SK-N-SH treated with all-trans-retinoic acid at 6 μM for 48 hours (cell line): ENCODE results near the gene KIAA1210.

Experiments used
- ATAC-seq: fragments of 200-7000 bp; cut with Tn5 transposase; 3 replicates; pipeline ENCODE4 v1.9.1; 2020; ENCODE audit warnings: mild to moderate bottlenecking, moderate library complexity
- ARNTL ChIP-seq: fragments of 450-650 bp; formaldehyde crosslinking; IDR thresholded peaks from 2 replicates; pipeline ENCODE4 v1.5.0; 2020; ENCODE audit warnings: low read depth, mild to moderate bottlenecking, moderate library complexity, borderline replicate concordance
- BACH2 ChIP-seq: fragments of 250-450 bp; sonication (Bioruptor Pico); IDR thresholded peaks from 2 replicates; pipeline ENCODE4 v1.9.0; 2021; ENCODE audit warnings: mild to moderate bottlenecking, borderline replicate concordance
- CREB5 ChIP-seq: fragments of 250-450 bp; sonication (Bioruptor Pico); IDR thresholded peaks from 2 replicates; pipeline ENCODE4 v1.5.1; 2020; ENCODE audit warnings: low read depth, mild to moderate bottlenecking, moderate library complexity
- CSRNP3 ChIP-seq: fragments of 250-450 bp; sonication (Bioruptor Pico); IDR thresholded peaks from 2 replicates; pipeline ENCODE4 v1.5.1; 2021; ENCODE audit warnings: mild to moderate bottlenecking, moderate library complexity
- ESRRG ChIP-seq: fragments of 250-450 bp; sonication (Bioruptor Pico); IDR thresholded peaks from 2 replicates; pipeline ENCODE4 v1.6.1; 2021; ENCODE audit warnings: mild to moderate bottlenecking
- GLIS3 ChIP-seq: fragments of 250-450 bp; sonication (Bioruptor Pico); IDR thresholded peaks from 2 replicates; pipeline ENCODE4 v1.5.0; 2020; ENCODE audit warnings: mild to moderate bottlenecking, moderate library complexity
- ISL1 ChIP-seq: fragments of 250-450 bp; sonication (Bioruptor Pico); IDR thresholded peaks from 2 replicates; pipeline ENCODE4 v2.1.2; 2022; ENCODE audit warnings: mild to moderate bottlenecking, moderate library complexity
- PATZ1 ChIP-seq: fragments of 250-450 bp; sonication (Bioruptor Pico); IDR thresholded peaks from 2 replicates; pipeline ENCODE4 v1.8.0; 2020; ENCODE audit warnings: mild to moderate bottlenecking, moderate library complexity, borderline replicate concordance
- POU6F1 ChIP-seq: fragments of 250-450 bp; sonication (Bioruptor Pico); IDR thresholded peaks from 2 replicates; pipeline ENCODE4 v1.8.0; 2021; ENCODE audit warnings: low read depth, mild to moderate bottlenecking, moderate library complexity, borderline replicate concordance
- PPARA ChIP-seq: fragments of 250-450 bp; sonication (Bioruptor Pico); IDR thresholded peaks from 2 replicates; pipeline ENCODE4 v1.5.0; 2020; ENCODE audit warnings: mild to moderate bottlenecking, borderline replicate concordance
- SNAI2 ChIP-seq: fragments of 250-450 bp; sonication (Bioruptor Pico); IDR thresholded peaks from 2 replicates; pipeline ENCODE4 v1.5.0; 2020; ENCODE audit warnings: mild to moderate bottlenecking, moderate library complexity
- TCF4 ChIP-seq: fragments of 250-450 bp; sonication (Bioruptor Pico); IDR thresholded peaks from 2 replicates; pipeline ENCODE4 v1.8.0; 2021; ENCODE audit warnings: mild to moderate bottlenecking, moderate library complexity, borderline replicate concordance
- TOX ChIP-seq: fragments of 250-450 bp; sonication (Bioruptor Pico); IDR thresholded peaks from 2 replicates; pipeline ENCODE4 v1.8.0; 2021; ENCODE audit warnings: mild to moderate bottlenecking, moderate library complexity, borderline replicate concordance
- TSHZ2 ChIP-seq: fragments of 250-450 bp; sonication (Bioruptor Pico); IDR thresholded peaks from 2 replicates; pipeline ENCODE4 v1.5.0; 2020; ENCODE audit warnings: mild to moderate bottlenecking, moderate library complexity
- ZFP3 ChIP-seq: fragments of 250-450 bp; sonication (Bioruptor Pico); IDR thresholded peaks from 2 replicates; pipeline ENCODE4 v1.5.0; 2020; ENCODE audit warnings: mild to moderate bottlenecking, moderate library complexity
- ZNF70 ChIP-seq: fragments of 450-650 bp; formaldehyde crosslinking; IDR thresholded peaks from 2 replicates; pipeline ENCODE4 v1.5.0; 2020; ENCODE audit warnings: mild to moderate bottlenecking, moderate library complexity
- ZNF8 ChIP-seq: fragments of 450-650 bp; formaldehyde crosslinking; IDR thresholded peaks from 2 replicates; pipeline ENCODE4 v1.5.0; 2020; ENCODE audit warnings: mild to moderate bottlenecking, moderate library complexity

The KIAA1210 gene

GRCh38 chrX:119151051-119151380, 23.4 kb upstream of the KIAA1210 start:
- TF ChIP-seq TSHZ2 (CRISPR knock-in tag) (no peak), ZNF8 (CRISPR knock-in tag) (no peak), TOX (CRISPR knock-in tag) (no peak), CREB5 (no peak), PATZ1 (CRISPR knock-in tag) (no peak), TCF4 (CRISPR knock-in tag) (no peak), SNAI2 (CRISPR knock-in tag) (no peak), PPARA (CRISPR knock-in tag) (no peak), ARNTL (no peak), CSRNP3 (CRISPR knock-in tag) (no peak)
- ATAC-seq, result no peak

GRCh38 chrX:119150163-119151050, 22.8 kb upstream of the KIAA1210 start:
- no peak for TF ChIP-seq PPARA (CRISPR knock-in tag)
- TF ChIP-seq GLIS3 (CRISPR knock-in tag), result no peak
- TF ChIP-seq CSRNP3 (CRISPR knock-in tag), result no peak
- TF ChIP-seq, all 23 proteins: peak for 0
- ATAC-seq, result peak; percentile 39; the same call in 1 of the 3 replicates

- no peak for ATAC-seq
- TF ChIP-seq TSHZ2 (CRISPR knock-in tag), result no peak
- no peak for TF ChIP-seq CSRNP3 (CRISPR knock-in tag)
- no peak for TF ChIP-seq ESRRG (CRISPR knock-in tag)
- TF ChIP-seq BACH2 (CRISPR knock-in tag), result no peak
- no peak for TF ChIP-seq TOX (CRISPR knock-in tag)
- no peak for TF ChIP-seq SNAI2 (CRISPR knock-in tag)
- TF ChIP-seq GLIS3 (CRISPR knock-in tag), result no peak
- no peak for TF ChIP-seq ZNF70 (CRISPR knock-in tag)
- TF ChIP-seq PPARA (CRISPR knock-in tag), result no peak
- no peak for TF ChIP-seq ZFP3
- TF ChIP-seq ISL1 (CRISPR knock-in tag), result no peak
- no peak for TF ChIP-seq PATZ1 (CRISPR knock-in tag)
- no peak for TF ChIP-seq ARNTL
- no peak for TF ChIP-seq POU6F1 (CRISPR knock-in tag)
- no peak for TF ChIP-seq ZNF8 (CRISPR knock-in tag)
- TF ChIP-seq, all 23 proteins: peak for 0
Observed at GRCh38 chrX:119147486-119147885, 19.9 kb upstream of the KIAA1210 start.
